SK-N-SH treated with all-trans-retinoic acid at 6 μM for 48 hours (cell line): ENCODE results near the gene ANKRD2.

ENCODE experiments used
- ATAC-seq: fragments of 200-7000 bp; cut with Tn5 transposase; 3 replicates; pipeline ENCODE4 v1.9.1; 2020; ENCODE audit warnings: mild to moderate bottlenecking, moderate library complexity
- ARNTL ChIP-seq: fragments of 450-650 bp; formaldehyde crosslinking; IDR thresholded peaks from 2 replicates; pipeline ENCODE4 v1.5.0; 2020; ENCODE audit warnings: low read depth, mild to moderate bottlenecking, moderate library complexity, borderline replicate concordance
- BACH2 ChIP-seq: fragments of 250-450 bp; sonication (Bioruptor Pico); IDR thresholded peaks from 2 replicates; pipeline ENCODE4 v1.9.0; 2021; ENCODE audit warnings: mild to moderate bottlenecking, borderline replicate concordance
- CREB5 ChIP-seq: fragments of 250-450 bp; sonication (Bioruptor Pico); IDR thresholded peaks from 2 replicates; pipeline ENCODE4 v1.5.1; 2020; ENCODE audit warnings: low read depth, mild to moderate bottlenecking, moderate library complexity
- CSDC2 ChIP-seq: fragments of 250-450 bp; sonication (Bioruptor Pico); IDR thresholded peaks from 2 replicates; pipeline ENCODE4 v1.5.0; 2020; ENCODE audit warnings: mild to moderate bottlenecking, moderate library complexity
- CSRNP3 ChIP-seq: fragments of 250-450 bp; sonication (Bioruptor Pico); IDR thresholded peaks from 2 replicates; pipeline ENCODE4 v1.5.1; 2021; ENCODE audit warnings: mild to moderate bottlenecking, moderate library complexity
- ESRRG ChIP-seq: fragments of 250-450 bp; sonication (Bioruptor Pico); IDR thresholded peaks from 2 replicates; pipeline ENCODE4 v1.6.1; 2021; ENCODE audit warnings: mild to moderate bottlenecking
- GLIS3 ChIP-seq: fragments of 250-450 bp; sonication (Bioruptor Pico); IDR thresholded peaks from 2 replicates; pipeline ENCODE4 v1.5.0; 2020; ENCODE audit warnings: mild to moderate bottlenecking, moderate library complexity
- ISL1 ChIP-seq: fragments of 250-450 bp; sonication (Bioruptor Pico); IDR thresholded peaks from 2 replicates; pipeline ENCODE4 v2.1.2; 2022; ENCODE audit warnings: mild to moderate bottlenecking, moderate library complexity
- OSR1 ChIP-seq: fragments of 250-450 bp; sonication (Bioruptor Pico); IDR thresholded peaks from 2 replicates; pipeline ENCODE4 v1.8.0; 2022; ENCODE audit warnings: moderate library complexity, mild to moderate bottlenecking, inconsistent platforms
- PATZ1 ChIP-seq: fragments of 250-450 bp; sonication (Bioruptor Pico); IDR thresholded peaks from 2 replicates; pipeline ENCODE4 v1.8.0; 2020; ENCODE audit warnings: mild to moderate bottlenecking, moderate library complexity, borderline replicate concordance
- POU6F1 ChIP-seq: fragments of 250-450 bp; sonication (Bioruptor Pico); IDR thresholded peaks from 2 replicates; pipeline ENCODE4 v1.8.0; 2021; ENCODE audit warnings: low read depth, mild to moderate bottlenecking, moderate library complexity, borderline replicate concordance
- PPARA ChIP-seq: fragments of 250-450 bp; sonication (Bioruptor Pico); IDR thresholded peaks from 2 replicates; pipeline ENCODE4 v1.5.0; 2020; ENCODE audit warnings: mild to moderate bottlenecking, borderline replicate concordance
- RARB ChIP-seq: fragments of 250-450 bp; sonication (Bioruptor Pico); IDR thresholded peaks from 2 replicates; pipeline ENCODE4 v1.8.0; 2021; ENCODE audit warnings: mild to moderate bottlenecking, moderate library complexity
- SNAI2 ChIP-seq: fragments of 250-450 bp; sonication (Bioruptor Pico); IDR thresholded peaks from 2 replicates; pipeline ENCODE4 v1.5.0; 2020; ENCODE audit warnings: mild to moderate bottlenecking, moderate library complexity
- TCF4 ChIP-seq: fragments of 250-450 bp; sonication (Bioruptor Pico); IDR thresholded peaks from 2 replicates; pipeline ENCODE4 v1.8.0; 2021; ENCODE audit warnings: mild to moderate bottlenecking, moderate library complexity, borderline replicate concordance
- TOX ChIP-seq: fragments of 250-450 bp; sonication (Bioruptor Pico); IDR thresholded peaks from 2 replicates; pipeline ENCODE4 v1.8.0; 2021; ENCODE audit warnings: mild to moderate bottlenecking, moderate library complexity, borderline replicate concordance
- TSHZ2 ChIP-seq: fragments of 250-450 bp; sonication (Bioruptor Pico); IDR thresholded peaks from 2 replicates; pipeline ENCODE4 v1.5.0; 2020; ENCODE audit warnings: mild to moderate bottlenecking, moderate library complexity
- ZC3H10 ChIP-seq: fragments of 250-450 bp; sonication (Bioruptor Pico); IDR thresholded peaks from 2 replicates; pipeline ENCODE4 v1.5.1; 2021; ENCODE audit warnings: mild to moderate bottlenecking, moderate library complexity
- ZFP30 ChIP-seq: fragments of 450-650 bp; formaldehyde crosslinking; IDR thresholded peaks from 2 replicates; pipeline ENCODE4 v1.5.0; 2022; ENCODE audit warnings: mild to moderate bottlenecking, moderate library complexity
- ZNF565 ChIP-seq: fragments of 450-650 bp; formaldehyde crosslinking; conservative IDR thresholded peaks from 2 replicates; pipeline ENCODE4 v1.5.0; 2020; ENCODE audit warnings: low read depth, mild to moderate bottlenecking, moderate library complexity
- ZNF70 ChIP-seq: fragments of 450-650 bp; formaldehyde crosslinking; IDR thresholded peaks from 2 replicates; pipeline ENCODE4 v1.5.0; 2020; ENCODE audit warnings: mild to moderate bottlenecking, moderate library complexity
- ZNF8 ChIP-seq: fragments of 450-650 bp; formaldehyde crosslinking; IDR thresholded peaks from 2 replicates; pipeline ENCODE4 v1.5.0; 2020; ENCODE audit warnings: mild to moderate bottlenecking, moderate library complexity

ANKRD2 gene

GRCh38 chr10:97566336-97566996 lies 6.1 kb upstream of the ANKRD2 start:
- no peak for TF ChIP-seq ISL1 (CRISPR knock-in tag)
- no peak for TF ChIP-seq ZC3H10 (CRISPR knock-in tag)
- TF ChIP-seq CSDC2 (CRISPR knock-in tag) = no peak
- TF ChIP-seq RARB = no peak
- TF ChIP-seq OSR1 (CRISPR knock-in tag) = no peak
- no peak for TF ChIP-seq ZNF8
- no peak for TF ChIP-seq ZNF70
- TF ChIP-seq ESRRG (CRISPR knock-in tag) = no peak
- TF ChIP-seq PATZ1 (CRISPR knock-in tag) = no peak
- no peak for TF ChIP-seq ARNTL
- TF ChIP-seq TOX (CRISPR knock-in tag) = no peak
- TF ChIP-seq TSHZ2 (CRISPR knock-in tag) = no peak
- TF ChIP-seq ZNF565 (CRISPR knock-in tag) = no peak
- no peak for TF ChIP-seq GLIS3 (CRISPR knock-in tag)
- no peak for TF ChIP-seq SNAI2 (CRISPR knock-in tag)
- TF ChIP-seq POU6F1 = no peak
- no peak for TF ChIP-seq CREB5 (CRISPR knock-in tag)
- no peak for TF ChIP-seq CSRNP3 (CRISPR knock-in tag)
- no peak for TF ChIP-seq BACH2 (CRISPR knock-in tag)
- no peak for TF ChIP-seq ZFP30
- ATAC-seq = no peak

GRCh38 chr10:97567891-97568290 lies 4.7 kb upstream of the ANKRD2 start:
- ATAC-seq = no peak
- no peak for TF ChIP-seq ARNTL
- no peak for TF ChIP-seq TCF4 (CRISPR knock-in tag)
- TF ChIP-seq TOX (CRISPR knock-in tag) = no peak
- no peak for TF ChIP-seq BACH2 (CRISPR knock-in tag)
- no peak for TF ChIP-seq CSRNP3 (CRISPR knock-in tag)
- TF ChIP-seq PPARA (CRISPR knock-in tag) = no peak
- no peak for TF ChIP-seq ZNF565 (CRISPR knock-in tag)
- TF ChIP-seq CSDC2 (CRISPR knock-in tag) = no peak
- no peak for TF ChIP-seq PATZ1 (CRISPR knock-in tag)
- TF ChIP-seq ZC3H10 (CRISPR knock-in tag) = no peak
- no peak for TF ChIP-seq GLIS3 (CRISPR knock-in tag)
- no peak for TF ChIP-seq ESRRG (CRISPR knock-in tag)
- no peak for TF ChIP-seq ZNF8
- no peak for TF ChIP-seq CREB5 (CRISPR knock-in tag)
- no peak for TF ChIP-seq ZFP30
- TF ChIP-seq POU6F1 = no peak
- TF ChIP-seq OSR1 (CRISPR knock-in tag) = no peak
- no peak for TF ChIP-seq ZNF70
